Activated CD8-positive, alpha-beta T cell treated with anti-CD3 and anti-CD28 coated beads, Interleukin-2, amount 10 ng/mL, durations not matched to agents 7 days and 5 days (primary cell): Measurements from ENCODE around the gene ALMS1. TPM values are rescaled to one million over a fixed set of nuclear protein-coding genes. Genes with fewer than 3 reads are reported as not detected.
"Not testable (repeated sequence)": the region's sequence is repeated elsewhere in the genome, so short reads cannot be mapped to it uniquely, and the experiment has no call there.

Experiments
- ATAC-seq: fragments of 150-1000 bp; cut with Tn5 transposase; one replicate; pipeline ENCODE4 v1.10.0; 2021; ENCODE audit warnings: moderate library complexity
- CTCF ChIA-PET: fragments of 350-600 bp; sonication (Branson Sonifier 250); formaldehyde crosslinking; loops from one replicate; lab custom pipeline; 2021; ENCODE audit warnings: antibody characterized with exemption; lab: Charles Lee
- POLR2A ChIA-PET: fragments of 350-600 bp; sonication (Branson Sonifier 250); formaldehyde crosslinking; loops from one replicate; lab custom pipeline; 2021; ENCODE audit warnings: antibody characterized with exemption; lab: Charles Lee
- DNase-seq: peaks from one replicate; pipeline ENCODE4 v3.0.0-alpha.2; 2020
- H3K27ac Mint-ChIP-seq: one replicate; pipeline ENCODE4 v1.8.0; 2021; ENCODE audit warnings: mild to moderate bottlenecking, mixed read lengths
- H3K27me3 Mint-ChIP-seq: one replicate; pipeline ENCODE4 v1.8.0; 2021; ENCODE audit warnings: low read depth, mixed read lengths
- H3K36me3 Mint-ChIP-seq: one replicate; pipeline ENCODE4 v1.8.0; 2021; ENCODE audit warnings: low read depth, mixed read lengths
- H3K4me1 Mint-ChIP-seq: one replicate; pipeline ENCODE4 v1.8.0; 2021; ENCODE audit warnings: low read depth, mixed read lengths
- H3K4me3 Mint-ChIP-seq: one replicate; pipeline ENCODE4 v1.8.0; 2021; ENCODE audit warnings: mild to moderate bottlenecking, mixed read lengths
- H3K9me3 Mint-ChIP-seq: one replicate; pipeline ENCODE4 v1.8.0; 2022; ENCODE audit warnings: mixed read lengths; ENCODE audit not compliant: insufficient read depth
- total RNA-seq, 2 experiments: library from RNA; stranded (reverse); gene quantifications; one replicate each; pipeline ENCODE4 v1.2.3, GENCODE V29; 2021

ALMS1 gene
- total RNA-seq, 2 experiments from 2014 or later, result 19.9 to 21.3 TPM

DNA sequence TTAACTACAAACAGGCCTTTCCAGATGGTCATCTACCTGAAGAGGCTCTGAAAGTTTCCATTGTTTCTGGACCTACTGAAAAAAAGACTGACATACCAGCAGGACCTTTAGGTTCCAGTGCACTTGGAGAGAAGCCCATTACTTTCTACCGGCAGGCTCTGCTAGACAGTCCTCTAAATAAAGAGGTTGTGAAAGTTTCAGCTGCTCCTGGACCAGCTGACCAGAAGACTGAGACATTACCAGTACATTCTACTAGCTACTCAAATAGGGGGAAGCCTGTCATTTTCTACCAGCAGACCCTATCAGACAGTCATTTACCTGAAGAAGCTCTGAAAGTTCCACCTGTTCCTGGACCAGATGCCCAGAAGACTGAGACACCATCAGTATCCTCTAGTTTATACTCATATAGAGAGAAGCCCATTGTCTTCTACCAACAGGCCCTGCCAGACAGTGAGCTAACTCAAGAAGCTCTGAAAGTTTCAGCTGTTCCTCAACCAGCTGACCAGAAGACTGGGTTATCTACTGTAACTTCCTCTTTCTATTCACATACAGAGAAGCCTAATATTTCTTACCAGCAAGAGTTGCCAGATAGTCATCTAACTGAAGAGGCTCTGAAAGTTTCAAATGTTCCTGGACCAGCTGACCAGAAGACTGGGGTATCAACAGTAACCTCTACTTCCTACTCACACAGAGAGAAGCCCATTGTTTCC lies 65.8 kb downstream of the ALMS1 start:
- ChIA-PET CTCF (interaction anchor here (1.0 kb wide), 1 partner anchor 14 kb away, joined by 3 read pairs; no protein-coding TSS in a partner anchor), POLR2A (no interaction called here)
- Mint-ChIP-seq H3K36me3 (peaks cover 24% of the 10 kb centered on the region), H3K27ac (no peak overlapping the region), H3K4me1 (no peaks in the 10 kb centered on the region), H3K4me3 (no peak overlapping the region), H3K27me3 (no peaks in the 10 kb centered on the region), H3K9me3 (no peaks in the 10 kb centered on the region)
- ATAC-seq, result no peak
- no peak for DNase-seq

DNA sequence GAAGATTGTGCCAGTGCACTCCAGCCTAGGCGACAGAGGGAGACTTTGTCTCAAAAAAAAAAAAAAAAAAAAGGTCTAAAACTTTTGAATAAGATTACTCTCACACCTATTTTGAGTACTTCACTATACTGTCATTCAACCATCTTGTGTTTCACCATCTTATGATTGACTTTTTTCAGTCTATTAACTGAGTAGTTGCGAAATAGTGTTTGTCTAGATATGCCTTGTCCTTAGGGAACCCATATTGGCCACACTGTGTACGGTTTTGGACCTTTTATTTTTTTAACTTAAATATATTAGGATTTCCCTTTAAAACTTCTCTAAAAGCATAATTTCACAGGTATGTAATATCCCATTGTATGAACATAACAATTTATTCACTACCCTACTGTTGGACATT lies 72.3 kb downstream of the ALMS1 start:
- ChIA-PET POLR2A (no interaction called here), CTCF (no interaction called here)
- Mint-ChIP-seq H3K4me1 (no peaks in the 10 kb centered on the region), H3K27ac (no peak overlapping the region), H3K4me3 (no peak overlapping the region), H3K9me3 (peaks cover 2% of the 10 kb centered on the region), H3K36me3 (peaks cover 21% of the 10 kb centered on the region), H3K27me3 (no peaks in the 10 kb centered on the region)
- no peak for DNase-seq
- ATAC-seq, result no peak

DNA sequence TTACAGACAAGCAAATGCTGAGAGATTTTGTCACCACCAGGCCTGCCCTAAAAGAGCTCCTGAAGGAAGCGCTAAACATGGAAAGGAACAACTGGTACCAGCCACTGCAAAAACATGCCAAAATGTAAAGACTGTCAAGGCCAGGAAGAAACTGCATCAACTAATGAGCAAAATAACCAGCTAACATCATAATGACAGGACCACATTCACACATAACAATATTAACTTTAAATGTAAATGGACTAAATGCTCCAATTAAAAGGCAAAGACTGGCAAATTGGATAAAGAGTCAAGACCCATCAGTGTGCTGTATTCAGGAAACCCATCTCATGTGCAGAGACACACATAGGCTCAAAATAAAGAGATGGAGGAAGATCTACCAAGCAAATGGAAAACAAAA lies 76.8 kb downstream of the ALMS1 start:
- DNase-seq, CTCF ChIA-PET, H3K9me3 Mint-ChIP-seq, H3K27ac Mint-ChIP-seq, ATAC-seq, POLR2A ChIA-PET, H3K27me3 Mint-ChIP-seq, H3K4me1 Mint-ChIP-seq, H3K4me3 Mint-ChIP-seq: not testable (repeated sequence)
- H3K36me3 Mint-ChIP-seq, result peaks cover 12% of the 10 kb centered on the region

DNA sequence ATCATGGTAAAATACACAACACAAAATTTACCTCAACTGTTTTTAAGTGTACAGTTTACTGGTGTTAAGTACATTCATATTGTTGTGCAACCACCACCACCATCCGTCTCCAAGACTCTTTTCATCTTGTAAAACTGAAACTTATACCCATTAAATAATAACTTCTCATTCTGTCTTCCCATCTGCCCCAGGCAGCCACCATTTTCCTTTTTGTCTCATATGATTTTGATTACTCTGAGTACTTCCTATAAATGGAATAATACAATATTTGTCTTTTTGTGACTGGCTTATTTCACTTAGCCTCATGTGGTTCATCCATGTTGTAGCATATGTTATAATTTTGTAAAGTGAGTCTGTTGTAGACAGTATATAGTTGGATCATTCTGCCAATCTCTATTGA lies 82.7 kb downstream of the ALMS1 start:
- no peak overlapping the region for H3K27ac Mint-ChIP-seq
- ChIA-PET POLR2A (no interaction called here), CTCF (no interaction called here)
- H3K9me3 Mint-ChIP-seq, result no peaks in the 10 kb centered on the region
- no peaks in the 10 kb centered on the region for H3K4me1 Mint-ChIP-seq
- no peaks in the 10 kb centered on the region for H3K27me3 Mint-ChIP-seq
- H3K36me3 Mint-ChIP-seq, result no peaks in the 10 kb centered on the region
- ATAC-seq (no peak), DNase-seq (no peak)
- H3K4me3 Mint-ChIP-seq, result no peak overlapping the region

DNA sequence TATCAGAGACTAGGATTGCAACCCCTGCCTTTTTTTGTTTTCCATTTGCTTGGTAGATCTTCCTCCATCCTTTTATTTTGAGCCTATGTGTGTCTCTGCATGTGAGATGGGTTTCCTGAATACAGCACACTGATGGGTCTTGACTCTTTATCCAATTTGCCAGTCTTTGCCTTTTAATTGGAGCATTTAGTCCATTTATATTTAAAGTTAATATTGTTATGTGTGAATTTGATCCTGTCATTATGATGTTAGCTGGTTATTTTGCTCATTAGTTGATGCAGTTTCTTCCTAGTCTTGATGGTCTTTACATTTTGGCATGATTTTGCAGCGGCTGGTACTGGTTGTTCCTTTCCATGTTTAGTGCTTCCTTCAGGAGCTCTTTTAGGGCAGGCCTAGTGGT lies 98.2 kb downstream of the ALMS1 start:
- H3K27me3 Mint-ChIP-seq, H3K4me1 Mint-ChIP-seq, H3K9me3 Mint-ChIP-seq, H3K27ac Mint-ChIP-seq, POLR2A ChIA-PET, CTCF ChIA-PET, H3K4me3 Mint-ChIP-seq, ATAC-seq, DNase-seq: not testable (repeated sequence)
- peaks cover 29% of the 10 kb centered on the region for H3K36me3 Mint-ChIP-seq

DNA sequence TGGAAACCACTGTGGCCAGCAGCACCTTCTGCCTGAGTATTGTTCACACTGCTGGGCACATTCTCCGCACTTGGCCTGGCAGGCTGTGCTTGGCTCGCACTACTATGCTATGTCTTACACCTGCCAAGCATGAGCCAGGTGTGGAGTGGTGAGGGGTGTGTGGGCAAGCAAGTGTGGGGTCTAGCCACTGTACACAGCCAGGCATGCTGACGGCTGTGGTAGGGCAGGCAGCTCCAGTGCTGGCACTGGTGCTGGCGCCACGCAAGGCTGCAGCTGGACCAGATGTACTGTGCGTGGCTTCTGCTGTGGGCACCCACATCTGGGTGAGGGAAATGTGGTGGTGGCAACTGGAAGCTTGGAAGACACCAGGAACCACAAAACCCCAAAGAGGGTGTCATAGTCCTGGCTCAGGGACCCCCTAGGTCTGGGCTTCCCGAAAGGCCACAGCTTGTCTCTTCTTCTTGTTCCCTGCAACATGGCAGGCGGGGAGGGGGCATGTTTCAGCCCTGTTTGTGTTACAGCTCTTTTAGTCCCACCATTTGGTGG lies 101.5 kb downstream of the ALMS1 start:
- Mint-ChIP-seq H3K27ac (no peak overlapping the region), H3K36me3 (peaks cover 45% of the 10 kb centered on the region), H3K9me3 (no peaks in the 10 kb centered on the region), H3K27me3 (no peaks in the 10 kb centered on the region), H3K4me3 (no peak overlapping the region), H3K4me1 (peaks cover 14% of the 10 kb centered on the region)
- DNase-seq, result no peak
- POLR2A ChIA-PET, result no interaction called here
- CTCF ChIA-PET, result no interaction called here
- ATAC-seq, result no peak

DNA sequence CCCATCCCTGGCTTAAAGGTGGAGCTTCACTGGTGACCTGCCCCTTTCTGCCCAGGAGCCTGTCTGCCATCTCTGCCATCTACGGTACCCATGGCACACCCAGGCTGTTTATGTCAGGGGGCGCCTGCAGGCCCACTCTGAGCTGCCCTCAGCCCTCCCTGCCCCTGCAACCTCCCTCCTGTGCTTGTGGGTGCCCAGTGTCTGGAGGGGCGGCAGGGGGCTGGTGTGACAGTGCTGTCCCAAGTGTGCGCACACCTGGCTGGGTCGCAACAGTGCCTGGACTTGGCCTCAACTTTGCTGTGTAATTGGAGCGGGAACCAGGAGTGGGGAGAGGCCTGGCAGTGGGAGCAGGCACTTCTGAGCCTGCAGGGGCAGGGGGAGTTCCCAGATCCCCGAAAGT lies 102.4 kb downstream of the ALMS1 start:
- Mint-ChIP-seq H3K27me3 (no peaks in the 10 kb centered on the region), H3K36me3 (peaks cover 46% of the 10 kb centered on the region), H3K4me3 (no peak overlapping the region), H3K4me1 (peaks cover 14% of the 10 kb centered on the region), H3K27ac (no peak overlapping the region), H3K9me3 (no peaks in the 10 kb centered on the region)
- ATAC-seq, result no peak
- POLR2A ChIA-PET, result no interaction called here
- DNase-seq, result no peak
- CTCF ChIA-PET, result no interaction called here

DNA sequence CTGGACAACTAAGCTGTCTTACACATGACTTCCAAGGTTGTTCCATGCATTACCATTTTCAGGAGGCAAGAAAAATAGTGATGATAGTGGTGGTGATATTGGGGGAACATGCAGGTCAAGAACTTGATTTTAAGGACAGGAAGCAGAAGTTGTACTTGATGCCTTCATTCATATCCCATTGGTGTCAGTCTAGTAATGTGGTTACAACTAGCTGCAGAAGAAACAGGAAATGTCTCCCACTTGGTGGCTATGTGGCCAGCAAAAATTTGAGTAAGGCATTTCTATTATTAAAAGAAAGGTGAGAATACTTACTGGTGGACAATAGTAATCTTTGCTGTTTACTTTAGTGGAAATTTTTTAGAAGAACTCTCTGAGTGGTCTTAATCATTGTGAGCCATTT lies 103.4 kb downstream of the ALMS1 start:
- H3K9me3 Mint-ChIP-seq, result no peaks in the 10 kb centered on the region
- peaks cover 46% of the 10 kb centered on the region for H3K36me3 Mint-ChIP-seq
- POLR2A ChIA-PET, result no interaction called here
- H3K27ac Mint-ChIP-seq, result no peak overlapping the region
- ATAC-seq, result no peak
- DNase-seq, result no peak
- no peaks in the 10 kb centered on the region for H3K27me3 Mint-ChIP-seq
- H3K4me3 Mint-ChIP-seq, result no peak overlapping the region
- H3K4me1 Mint-ChIP-seq, result peaks cover 14% of the 10 kb centered on the region
- CTCF ChIA-PET, result no interaction called here

DNA sequence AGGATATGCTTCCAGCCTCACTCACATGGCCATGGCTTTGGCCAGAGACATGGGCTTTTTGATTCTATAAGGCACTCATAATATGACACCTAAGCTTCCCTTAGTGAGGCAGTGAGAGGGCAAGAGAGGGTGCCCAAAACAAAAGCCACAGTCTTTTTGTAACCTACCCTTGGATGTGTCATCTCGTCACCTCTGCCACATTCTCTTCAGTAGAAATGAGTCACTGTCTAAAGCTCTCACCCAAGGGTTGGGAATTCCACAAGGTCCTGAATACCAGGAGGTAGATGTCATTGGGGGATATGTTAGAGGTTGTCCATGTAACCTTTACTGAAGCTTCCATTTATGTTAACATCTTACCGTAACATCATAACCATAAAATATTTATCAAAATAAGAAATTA lies 108.4 kb downstream of the ALMS1 start:
- ATAC-seq, result no peak
- ChIA-PET CTCF (no interaction called here), POLR2A (no interaction called here)

DNA sequence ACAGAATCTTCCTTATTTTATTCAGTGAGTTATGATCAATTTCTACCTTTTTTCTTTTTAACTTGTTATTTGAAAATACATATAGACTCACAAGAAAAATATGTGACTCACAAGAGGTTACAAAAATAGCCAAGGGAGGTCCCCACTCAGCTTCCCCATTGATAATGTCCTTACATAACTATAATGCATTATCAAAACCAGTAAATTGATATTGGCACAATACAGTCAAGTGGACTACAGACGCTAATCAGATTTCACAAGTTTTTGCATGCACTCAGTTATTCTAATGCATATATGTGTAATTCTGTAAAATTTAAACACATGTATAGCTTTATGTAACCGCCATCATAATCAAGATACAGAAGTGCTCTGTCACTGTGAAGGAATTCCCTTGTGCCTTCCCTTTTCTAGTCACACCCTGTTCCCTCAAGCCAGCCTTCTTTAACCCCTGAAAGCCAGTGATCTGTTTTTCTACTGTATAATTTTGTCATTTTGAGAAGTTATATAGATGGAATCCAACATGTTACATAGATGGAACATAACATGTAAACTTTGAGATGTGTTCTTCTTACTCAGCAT lies 118.4 kb downstream of the ALMS1 start:
- ATAC-seq (no peak), DNase-seq (no peak)
- Mint-ChIP-seq H3K4me1 (no peaks in the 10 kb centered on the region), H3K27ac (no peak overlapping the region), H3K9me3 (peaks cover 16% of the 10 kb centered on the region), H3K4me3 (no peak overlapping the region), H3K36me3 (peaks cover 17% of the 10 kb centered on the region), H3K27me3 (no peaks in the 10 kb centered on the region)
- ChIA-PET POLR2A (no interaction called here), CTCF (no interaction called here)

More for the DNA sequence above, 108.4 kb downstream of the ALMS1 start:
- Mint-ChIP-seq H3K9me3 (no peaks in the 10 kb centered on the region), H3K27ac (no peak overlapping the region), H3K27me3 (no peaks in the 10 kb centered on the region), H3K4me3 (no peak overlapping the region), H3K4me1 (peaks cover 6% of the 10 kb centered on the region), H3K36me3 (peaks cover 28% of the 10 kb centered on the region)
- no peak for DNase-seq

DNA sequence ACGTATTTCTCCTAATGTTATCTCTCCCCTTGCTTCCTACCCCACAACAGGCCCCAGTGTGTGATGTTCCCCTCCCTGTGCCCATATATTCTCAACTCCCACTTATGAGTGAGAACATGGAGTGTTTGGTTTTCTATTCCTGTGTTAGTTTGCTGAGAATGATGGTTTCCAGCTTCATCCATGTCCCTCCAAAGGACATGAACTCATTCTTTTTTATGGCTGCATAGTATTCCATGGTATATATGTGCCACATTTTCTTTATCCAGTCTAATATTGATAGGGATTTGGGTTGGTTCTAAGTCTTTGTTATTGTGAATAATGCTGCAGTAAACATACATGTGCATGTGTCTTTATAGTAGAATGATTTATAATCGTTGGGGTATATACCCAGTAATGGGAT lies 119.2 kb downstream of the ALMS1 start:
- ATAC-seq, H3K4me1 Mint-ChIP-seq, CTCF ChIA-PET, H3K27me3 Mint-ChIP-seq, H3K4me3 Mint-ChIP-seq, DNase-seq, H3K27ac Mint-ChIP-seq, POLR2A ChIA-PET: not testable (repeated sequence)
- Mint-ChIP-seq H3K36me3 (peaks cover 20% of the 10 kb centered on the region), H3K9me3 (peaks cover 16% of the 10 kb centered on the region)

DNA sequence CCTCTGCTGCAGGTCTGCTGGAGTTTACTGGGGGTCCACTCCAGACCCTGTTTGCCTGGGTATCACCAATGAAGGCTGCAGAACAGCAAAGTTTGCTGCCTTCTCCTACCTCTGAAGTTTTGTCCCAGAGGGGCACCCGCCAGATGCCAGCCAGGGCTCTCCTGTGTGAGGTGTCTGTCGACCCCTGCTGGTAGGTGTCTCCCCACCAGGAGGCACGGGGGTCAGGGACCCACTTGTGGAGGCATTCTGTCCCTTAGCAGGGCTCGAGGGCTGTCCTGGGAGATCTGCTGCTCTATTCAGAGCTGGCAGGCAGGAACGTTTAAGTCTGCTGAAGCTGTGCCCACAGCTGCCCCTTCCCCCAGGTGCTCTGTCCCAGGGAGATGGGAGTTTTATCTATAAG lies 124.8 kb downstream of the ALMS1 start:
- H3K27ac Mint-ChIP-seq, ATAC-seq, H3K4me3 Mint-ChIP-seq, POLR2A ChIA-PET, CTCF ChIA-PET, DNase-seq, H3K4me1 Mint-ChIP-seq, H3K27me3 Mint-ChIP-seq: not testable (repeated sequence)
- H3K9me3 Mint-ChIP-seq, result peaks cover 16% of the 10 kb centered on the region
- H3K36me3 Mint-ChIP-seq, result peaks cover 32% of the 10 kb centered on the region
